SKM-1 (cell line): ENCODE data around the gene TRIM17.

ENCODE experiments used
- DNase-seq: peaks from one replicate; lab custom pipeline; 2025; ENCODE audit not compliant: unreplicated experiment; lab: John Stamatoyannopoulos, UW

The TRIM17 gene

GRCh38 chr1:228420968-228421826 is 4.5 kb upstream of the TRIM17 start:
- DNase-seq = no peak

GRCh38 chr1:228417483-228418203 is 982 bp upstream of the TRIM17 start:
- no peak for DNase-seq

GRCh38 chr1:228417061-228417460 is 400 bp upstream of the TRIM17 start:
- no peak for DNase-seq

- DNase-seq = no peak
Observed at GRCh38 chr1:228415853-228416216, 826 bp downstream of the TRIM17 start.

GRCh38 chr1:228415221-228415620 is 1.4 kb downstream of the TRIM17 start:
- DNase-seq = no peak

- DNase-seq = no peak
Observed at GRCh38 chr1:228414511-228415211, 2.0 kb downstream of the TRIM17 start.

GRCh38 chr1:228413241-228414010 is 3.2 kb downstream of the TRIM17 start:
- no peak for DNase-seq

- DNase-seq = no peak
Observed at GRCh38 chr1:228411548-228412430, 4.9 kb downstream of the TRIM17 start.

- DNase-seq = no peak
Observed at GRCh38 chr1:228411121-228411520, 5.5 kb downstream of the TRIM17 start.

- DNase-seq = no peak
Observed at GRCh38 chr1:228410671-228411070, 6.0 kb downstream of the TRIM17 start.

- DNase-seq = no peak
Observed at GRCh38 chr1:228410015-228410414, 6.6 kb downstream of the TRIM17 start.

GRCh38 chr1:228408869-228409805 is 7.5 kb downstream of the TRIM17 start:
- DNase-seq = no peak

GRCh38 chr1:228408041-228408868 is 8.4 kb downstream of the TRIM17 start:
- no peak for DNase-seq

- DNase-seq = no peak
Observed at GRCh38 chr1:228407106-228408040, 9.3 kb downstream of the TRIM17 start.

GRCh38 chr1:228405979-228406228 is 10.8 kb downstream of the TRIM17 start:
- no peak for DNase-seq

- DNase-seq = no peak
Observed at GRCh38 chr1:228405200-228405978, 11.3 kb downstream of the TRIM17 start.
